Liver (tissue), 9 donors: ENCODE measurements around the gene SPATA33. TPM values are rescaled to one million over a fixed set of nuclear protein-coding genes. Genes with fewer than 3 reads are reported as not detected.

Experiments
- DNase-seq: peaks from one replicate; pipeline ENCODE4 v3.0.0-alpha.2; 2017; ENCODE audit warnings: low spot score
- H3K27ac ChIP-seq, 2 donors: one replicate each; pipeline ENCODE4 v1.7.0; 2013; ENCODE audit warnings: inconsistent platforms in 2 of 2, low read length in 2 of 2, control low read depth in 1 of 2, low read depth in 1 of 2, mild to moderate bottlenecking in 1 of 2
- H3K27me3 ChIP-seq, 4 donors: one replicate each; pipeline versions ENCODE4 v1.6.1 to v1.7.0; 2013; ENCODE audit warnings: low read length in 3 of 4, inconsistent platforms in 1 of 4, mild to moderate bottlenecking in 1 of 4, moderate library complexity in 1 of 4; ENCODE audit not compliant: control insufficient read depth in 4 of 4, insufficient read depth in 4 of 4
- H3K36me3 ChIP-seq, 4 donors: one replicate each; pipeline versions ENCODE4 v1.6.1 to v1.7.0; 2013; ENCODE audit warnings: low read length in 3 of 4, mild to moderate bottlenecking in 3 of 4, low read depth in 1 of 4, moderate library complexity in 1 of 4; ENCODE audit not compliant: control insufficient read depth in 4 of 4, insufficient read depth in 3 of 4
- H3K4me1 ChIP-seq, 4 donors: one replicate each; pipeline versions ENCODE4 v1.6.1 to v1.7.0; 2013; ENCODE audit warnings: low read length in 3 of 4, mild to moderate bottlenecking in 3 of 4, moderate library complexity in 1 of 4; ENCODE audit not compliant: control insufficient read depth in 4 of 4, insufficient read depth in 4 of 4
- H3K4me3 ChIP-seq, 3 donors: one replicate each; pipeline versions ENCODE4 v1.6.1 to v1.7.0; 2013; ENCODE audit warnings: low read length in 3 of 3, control low read depth in 1 of 3, low read depth in 1 of 3, mild to moderate bottlenecking in 1 of 3
- H3K9ac ChIP-seq, 2 donors: one replicate each; pipeline ENCODE4 v1.7.0; 2013; ENCODE audit warnings: low read length in 2 of 2, mild to moderate bottlenecking in 2 of 2, moderate library complexity in 2 of 2, control low read depth in 1 of 2, low read depth in 1 of 2
- H3K9me3 ChIP-seq, 4 donors: one replicate each; pipeline versions ENCODE4 v1.6.1 to v1.7.0; 2013; ENCODE audit warnings: low read length in 3 of 4; ENCODE audit not compliant: control insufficient read depth in 4 of 4
- EGR1 ChIP-seq, 2 donors: IDR thresholded peaks; 2 replicates each; pipeline ENCODE4 v1.6.1; 2016 to 2018; ENCODE audit warnings: antibody characterized with exemption in 2 of 2, low read depth in 2 of 2
- FOXA1 ChIP-seq: IDR thresholded peaks from 2 replicates; pipeline ENCODE4 v1.6.1; 2016; ENCODE audit warnings: antibody characterized with exemption
- FOXA2 ChIP-seq: IDR thresholded peaks from 2 replicates; pipeline ENCODE4 v1.6.1; 2016; ENCODE audit warnings: antibody characterized with exemption
- GABPA ChIP-seq, 2 donors: IDR thresholded peaks in 1 of 2; conservative IDR thresholded peaks in 1 of 2; 2 replicates each; pipeline ENCODE4 v1.6.1; 2016; ENCODE audit warnings: antibody characterized with exemption in 2 of 2, mild to moderate bottlenecking in 1 of 2, moderate library complexity in 1 of 2
- HNF4A ChIP-seq, 2 donors: conservative IDR thresholded peaks; 2 replicates each; pipeline ENCODE4 v1.6.1; 2016; ENCODE audit warnings: antibody characterized with exemption in 2 of 2, mild to moderate bottlenecking in 2 of 2
- JUND ChIP-seq, 2 donors: IDR thresholded peaks; 2 replicates each; pipeline ENCODE4 v1.6.1; 2016; ENCODE audit warnings: antibody characterized with exemption in 2 of 2
- MAX ChIP-seq: IDR thresholded peaks from 2 replicates; pipeline ENCODE4 v1.6.1; 2016; ENCODE audit warnings: antibody characterized with exemption
- NR2F2 ChIP-seq: IDR thresholded peaks from 2 replicates; pipeline ENCODE4 v1.6.1; 2016; ENCODE audit warnings: antibody characterized with exemption
- RAD21 ChIP-seq, 2 donors: IDR thresholded peaks; 2 replicates each; pipeline ENCODE4 v1.6.1; 2016; ENCODE audit warnings: antibody characterized with exemption in 2 of 2, mild to moderate bottlenecking in 2 of 2
- REST ChIP-seq: IDR thresholded peaks from 2 replicates; pipeline ENCODE4 v1.6.1; 2016; ENCODE audit warnings: antibody characterized with exemption, mild to moderate bottlenecking
- RXRA ChIP-seq, 2 donors: IDR thresholded peaks; 2 replicates each; pipeline ENCODE4 v1.6.1; 2017 to 2018; ENCODE audit warnings: antibody characterized with exemption in 2 of 2, mild to moderate bottlenecking in 1 of 2
- SP1 ChIP-seq: IDR thresholded peaks from 2 replicates; pipeline ENCODE4 v1.6.1; 2018; ENCODE audit warnings: antibody characterized with exemption, mild to moderate bottlenecking
- TAF1 ChIP-seq: conservative IDR thresholded peaks from 2 replicates; pipeline ENCODE4 v1.6.1; 2016; ENCODE audit warnings: antibody characterized with exemption, mild to moderate bottlenecking
- YY1 ChIP-seq: IDR thresholded peaks from 2 replicates; pipeline ENCODE4 v1.6.1; 2016; ENCODE audit warnings: antibody characterized with exemption, mild to moderate bottlenecking
- WGBS: extraction: QIAGEN DNeasy Blood & Tissue Kit; methylation state at CpG from one replicate; pipeline ENCODE4 v1.1.7; 2013; 5-methylcytosine and 5-hydroxymethylcytosine counted together
- polyA plus RNA-seq, 2 donors: library from polyadenylated mRNA; stranded (reverse) in 1 of 2; unstranded in 1 of 2; fragments of 200-250 nt in 1 of 2; fragments of >200 nt in 1 of 2; fragmentation: Nextera tagmentation in 1 of 2; extraction: Ambion mirVana in 1 of 2; gene quantifications; one replicate each; pipeline versions ENCODE4 v1.2.1 to v1.2.3, GENCODE V29; 2013 to 2015
- total RNA-seq, 2 donors: library from RNA; depleted of rRNA; stranded (reverse); fragments of >200 nt; gene quantifications; one replicate each; pipeline ENCODE4 v1.2.3, GENCODE V29; 2014
- TF ChIP-seq, protein P1 (sequence below): fragments of 150-350 bp; IDR thresholded peaks from 2 replicates; pipeline ENCODE4 v1.5.1; 2017; ENCODE audit warnings: improper control_type of control experiment, low read depth, low read length; ENCODE audit not compliant: missing input control
- TF ChIP-seq, protein P2 (sequence below): IDR thresholded peaks from 2 replicates; pipeline ENCODE4 v1.6.1; 2016; ENCODE audit warnings: antibody characterized with exemption
- donor health status: healthy.
- donor health status: healthy.
- donor health status: healthy.
- donor health status: healthy.
- donor health status: healthy.

SPATA33 gene
- total and polyA plus RNA-seq, 4 donors, result 1.6 to 3.6 (median 3.4) TPM

- 91% methylated on average over 11 of the region's 11 CpGs for WGBS
Measured at GRCh38 chr16:89645122-89645521, 12.5 kb upstream of the SPATA33 start.

More at GRCh38 chr16:89645122-89645521, 12.5 kb upstream of the SPATA33 start:
- DNase-seq, result no peak
- TF ChIP-seq TAF1 (no peak), RXRA (IDR thresholded peaks at IDR 0.05) (no peak), NR2F2 (no peak), REST (no peak), GABPA (IDR thresholded peaks at IDR 0.05 in 1 of 2, conservative IDR thresholded peaks at IDR 0.05 in 1 of 2) (no peak), SP1 (no peak), HNF4A (conservative IDR thresholded peaks at IDR 0.05) (no peak), FOXA2 (no peak), MAX (no peak), JUND (IDR thresholded peaks at IDR 0.05) (no peak), RAD21 (IDR thresholded peaks at IDR 0.05) (no peak), YY1 (no peak), EGR1 (IDR thresholded peaks at IDR 0.05; ENCODE audit: low read depth in 2 of 2) (no peak), FOXA1 (no peak)
- TF ChIP-seq, protein P1, sequence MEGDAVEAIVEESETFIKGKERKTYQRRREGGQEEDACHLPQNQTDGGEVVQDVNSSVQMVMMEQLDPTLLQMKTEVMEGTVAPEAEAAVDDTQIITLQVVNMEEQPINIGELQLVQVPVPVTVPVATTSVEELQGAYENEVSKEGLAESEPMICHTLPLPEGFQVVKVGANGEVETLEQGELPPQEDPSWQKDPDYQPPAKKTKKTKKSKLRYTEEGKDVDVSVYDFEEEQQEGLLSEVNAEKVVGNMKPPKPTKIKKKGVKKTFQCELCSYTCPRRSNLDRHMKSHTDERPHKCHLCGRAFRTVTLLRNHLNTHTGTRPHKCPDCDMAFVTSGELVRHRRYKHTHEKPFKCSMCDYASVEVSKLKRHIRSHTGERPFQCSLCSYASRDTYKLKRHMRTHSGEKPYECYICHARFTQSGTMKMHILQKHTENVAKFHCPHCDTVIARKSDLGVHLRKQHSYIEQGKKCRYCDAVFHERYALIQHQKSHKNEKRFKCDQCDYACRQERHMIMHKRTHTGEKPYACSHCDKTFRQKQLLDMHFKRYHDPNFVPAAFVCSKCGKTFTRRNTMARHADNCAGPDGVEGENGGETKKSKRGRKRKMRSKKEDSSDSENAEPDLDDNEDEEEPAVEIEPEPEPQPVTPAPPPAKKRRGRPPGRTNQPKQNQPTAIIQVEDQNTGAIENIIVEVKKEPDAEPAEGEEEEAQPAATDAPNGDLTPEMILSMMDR, result no peak
- TF ChIP-seq, protein P2, sequence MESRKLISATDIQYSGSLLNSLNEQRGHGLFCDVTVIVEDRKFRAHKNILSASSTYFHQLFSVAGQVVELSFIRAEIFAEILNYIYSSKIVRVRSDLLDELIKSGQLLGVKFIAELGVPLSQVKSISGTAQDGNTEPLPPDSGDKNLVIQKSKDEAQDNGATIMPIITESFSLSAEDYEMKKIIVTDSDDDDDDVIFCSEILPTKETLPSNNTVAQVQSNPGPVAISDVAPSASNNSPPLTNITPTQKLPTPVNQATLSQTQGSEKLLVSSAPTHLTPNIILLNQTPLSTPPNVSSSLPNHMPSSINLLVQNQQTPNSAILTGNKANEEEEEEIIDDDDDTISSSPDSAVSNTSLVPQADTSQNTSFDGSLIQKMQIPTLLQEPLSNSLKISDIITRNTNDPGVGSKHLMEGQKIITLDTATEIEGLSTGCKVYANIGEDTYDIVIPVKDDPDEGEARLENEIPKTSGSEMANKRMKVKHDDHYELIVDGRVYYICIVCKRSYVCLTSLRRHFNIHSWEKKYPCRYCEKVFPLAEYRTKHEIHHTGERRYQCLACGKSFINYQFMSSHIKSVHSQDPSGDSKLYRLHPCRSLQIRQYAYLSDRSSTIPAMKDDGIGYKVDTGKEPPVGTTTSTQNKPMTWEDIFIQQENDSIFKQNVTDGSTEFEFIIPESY, result no peak
- Histone ChIP-seq H3K4me3 (no peak overlapping the region), H3K9ac (no peak overlapping the region), H3K36me3 (peaks cover 11 to 34% (median 19%) of the 10 kb centered on the region in 4 donors), H3K9me3 (no peaks in the 10 kb centered on the region), H3K4me1 (peaks cover 0 to 6% (median 3%) of the 10 kb centered on the region in 4 donors), H3K27ac (no peak overlapping the region), H3K27me3 (no peaks in the 10 kb centered on the region)
